Caco-2 (cell line): Measurements from ENCODE around the gene F12. TPM values are rescaled to one million over a fixed set of nuclear protein-coding genes. Genes with fewer than 3 reads are reported as not detected.

Experiments
- BruUV-seq: library from RNA; stranded (reverse); fragments of 400-500 nt; replicated peaks from 2 replicates; lab custom pipeline; 2021; lab: Mats Ljungman, UMichigan
- CTCF ChIA-PET: fragments of 300-600 bp; sonication (Branson Sonifier 250); formaldehyde crosslinking; loops from one replicate; lab custom pipeline; 2022; ENCODE audit warnings: antibody characterized with exemption; lab: Charles Lee
- POLR2A ChIA-PET: fragments of 300-600 bp; sonication (Branson Sonifier 250); formaldehyde crosslinking; loops from one replicate; lab custom pipeline; 2022; ENCODE audit warnings: antibody characterized with exemption; lab: Charles Lee
- DNase-seq, 2 experiments: peaks; one replicate each; pipeline versions ENCODE4 v3.0.0 to v3.0.0-alpha.2; 2020 to 2022
- H3K27me3 ChIP-seq: replicated peaks from 2 replicates; pipeline ENCODE4 v1.6.0; 2011; ENCODE audit warnings: low read length; ENCODE audit not compliant: control insufficient read depth, insufficient read depth
- H3K36me3 ChIP-seq: 2 replicates; pipeline ENCODE4 v1.5.1; 2011; ENCODE audit warnings: low read length; ENCODE audit not compliant: control insufficient read depth, insufficient read depth
- H3K4me1 ChIP-seq: fragments of 250-450 bp; sonication (Bioruptor Pico); 2 replicates; pipeline ENCODE4 v1.5.1; 2020; ENCODE audit warnings: mild to moderate bottlenecking
- H3K4me3 ChIP-seq: 2 replicates; pipeline ENCODE4 v1.5.1; 2011; ENCODE audit warnings: low read depth, mild to moderate bottlenecking, control low read depth, low read length
- H3K9me3 ChIP-seq: fragments of 250-450 bp; sonication (Bioruptor Pico); 2 replicates; pipeline ENCODE4 v1.5.1; 2020; ENCODE audit warnings: mild to moderate bottlenecking, moderate library complexity
- H3K27ac Mint-ChIP-seq: one replicate; pipeline ENCODE4 v1.8.0; 2022; ENCODE audit warnings: mixed read lengths; ENCODE audit not compliant: unreplicated experiment
- H3K27me3 Mint-ChIP-seq: one replicate; pipeline ENCODE4 v1.8.0; 2022; ENCODE audit warnings: mixed read lengths; ENCODE audit not compliant: insufficient read depth, unreplicated experiment
- H3K36me3 Mint-ChIP-seq: one replicate; pipeline ENCODE4 v1.8.0; 2022; ENCODE audit warnings: mild to moderate bottlenecking, mixed read lengths; ENCODE audit not compliant: insufficient read depth, unreplicated experiment
- H3K4me1 Mint-ChIP-seq: one replicate; pipeline ENCODE4 v1.8.0; 2022; ENCODE audit warnings: low read depth, mixed read lengths; ENCODE audit not compliant: unreplicated experiment
- H3K4me3 Mint-ChIP-seq: one replicate; pipeline ENCODE4 v1.8.0; 2022; ENCODE audit warnings: mild to moderate bottlenecking, moderate library complexity, mixed read lengths; ENCODE audit not compliant: unreplicated experiment
- H3K9me3 Mint-ChIP-seq: one replicate; pipeline ENCODE4 v1.8.0; 2022; ENCODE audit warnings: mixed read lengths; ENCODE audit not compliant: unreplicated experiment
- CTCF ChIP-seq, 2 experiments: fragments of 200-600 bp in 1 of 2; IDR thresholded peaks; 1 replicate in 1 of 2; 2 replicates in 1 of 2; pipeline versions ENCODE4 v1.5.1 to v1.8.0; 2011 to 2022; ENCODE audit warnings: antibody characterized with exemption in 1 of 2, control low read depth in 1 of 2, inconsistent platforms in 1 of 2, low read depth in 1 of 2, low read length in 1 of 2, mild to moderate bottlenecking in 1 of 2, moderate library complexity in 1 of 2; ENCODE audit not compliant: insufficient read depth in 1 of 2, severe bottlenecking in 1 of 2, unreplicated experiment in 1 of 2
- intact Hi-C: fragments of 100-400 bp; cut with micrococcal nuclease; formaldehyde crosslinking; loops from one replicate; pipeline ENCODE4 v1.10.0; 2022; ENCODE audit not compliant: unreplicated experiment
- total RNA-seq: library from RNA; stranded (reverse); gene quantifications from 2 replicates; pipeline ENCODE4 v1.2.3, GENCODE V29; 2022

The F12 gene
- total RNA-seq, 1 experiment from 2014 or later: 13.3 TPM

- Mint-ChIP-seq H3K4me3 (peak overlapping the region; percentile 70), H3K27ac (peak overlapping the region; percentile 5), H3K4me1 (peaks cover 24% of the 10 kb centered on the region), H3K9me3 (no peaks in the 10 kb centered on the region), H3K36me3 (no peaks in the 10 kb centered on the region), H3K27me3 (no peaks in the 10 kb centered on the region)
- ChIA-PET CTCF (interaction anchor here (0.6 to 1.0 kb wide), 3 partner anchors 13 to 89 kb away, joined by 3 to 4 read pairs (median 3); no protein-coding TSS in a partner anchor), POLR2A (interaction anchor here (1.9 kb wide), 1 partner anchor 15 kb away, joined by 5 read pairs; the partner anchor contains the start of gene LMAN2)
- TF ChIP-seq CTCF (IDR thresholded peaks at IDR 0.05; ENCODE audit: insufficient read depth in 1 of 2, low read depth in 1 of 2, low read length in 1 of 2, severe bottlenecking in 1 of 2, unreplicated experiment in 1 of 2): no peak
- Histone ChIP-seq H3K4me3 (no peak overlapping the region), H3K27me3 (no peaks in the 10 kb centered on the region), H3K9me3 (no peaks in the 10 kb centered on the region), H3K4me1 (peaks cover 14% of the 10 kb centered on the region), H3K36me3 (no peaks in the 10 kb centered on the region)
- no peak for DNase-seq
- intact Hi-C loops: no loop called here
- no TSS peak for BruUV-seq
Observed at GRCh38 chr5:177366528-177367322, 42.6 kb downstream of the F12 start.

GRCh38 chr5:177365845-177366527 lies 43.4 kb downstream of the F12 start:
- DNase-seq: no peak
- no peak overlapping the region for H3K4me3 ChIP-seq
- Mint-ChIP-seq H3K4me1 (peaks cover 24% of the 10 kb centered on the region), H3K4me3 (no peak overlapping the region), H3K9me3 (no peaks in the 10 kb centered on the region), H3K27me3 (no peaks in the 10 kb centered on the region), H3K36me3 (no peaks in the 10 kb centered on the region), H3K27ac (peak overlapping the region; percentile 5)
- ChIA-PET CTCF (interaction anchor here (0.6 to 1.1 kb wide), 3 partner anchors 25 to 89 kb away, joined by 3 read pairs; no protein-coding TSS in a partner anchor), POLR2A (interaction anchor here (1.9 kb wide), 1 partner anchor 14 kb away, joined by 5 read pairs; the partner anchor contains the start of gene LMAN2)
- no peaks in the 10 kb centered on the region for H3K27me3 ChIP-seq
- peaks cover 9% of the 10 kb centered on the region; the same call in 1 of the 2 replicates for H3K4me1 ChIP-seq
- intact Hi-C loops: no loop called here
- BruUV-seq: no TSS peak
- no peak for TF ChIP-seq CTCF (IDR thresholded peaks at IDR 0.05; ENCODE audit: insufficient read depth in 1 of 2, low read depth in 1 of 2, low read length in 1 of 2, severe bottlenecking in 1 of 2, unreplicated experiment in 1 of 2)
- no peaks in the 10 kb centered on the region for H3K9me3 ChIP-seq
- H3K36me3 ChIP-seq: no peaks in the 10 kb centered on the region
